Panc1 (cell line): ENCODE data around the gene LENEP.

Experiments
- CTCF ChIP-seq: fragments of 450-650 bp; IDR thresholded peaks from 2 replicates; pipeline ENCODE4 v1.5.1; 2017; ENCODE audit warnings: mild to moderate bottlenecking
- SIN3A ChIP-seq: IDR thresholded peaks from 2 replicates; pipeline ENCODE4 v1.6.1; 2012; ENCODE audit warnings: low read depth, mild to moderate bottlenecking, low read length, moderate library complexity, borderline replicate concordance; ENCODE audit not compliant: insufficient read depth
- TF ChIP-seq, protein P1 (sequence below), 2 experiments: IDR thresholded peaks; 2 replicates each; pipeline ENCODE4 v1.6.1; 2011 to 2012; ENCODE audit warnings: low read depth in 2 of 2, control low read depth in 1 of 2, low read length in 1 of 2, mild to moderate bottlenecking in 1 of 2, moderate library complexity in 1 of 2; ENCODE audit not compliant: insufficient read depth in 1 of 2

- TF ChIP-seq CTCF (no peak), SIN3A (no peak)
- TF ChIP-seq, protein P1, sequence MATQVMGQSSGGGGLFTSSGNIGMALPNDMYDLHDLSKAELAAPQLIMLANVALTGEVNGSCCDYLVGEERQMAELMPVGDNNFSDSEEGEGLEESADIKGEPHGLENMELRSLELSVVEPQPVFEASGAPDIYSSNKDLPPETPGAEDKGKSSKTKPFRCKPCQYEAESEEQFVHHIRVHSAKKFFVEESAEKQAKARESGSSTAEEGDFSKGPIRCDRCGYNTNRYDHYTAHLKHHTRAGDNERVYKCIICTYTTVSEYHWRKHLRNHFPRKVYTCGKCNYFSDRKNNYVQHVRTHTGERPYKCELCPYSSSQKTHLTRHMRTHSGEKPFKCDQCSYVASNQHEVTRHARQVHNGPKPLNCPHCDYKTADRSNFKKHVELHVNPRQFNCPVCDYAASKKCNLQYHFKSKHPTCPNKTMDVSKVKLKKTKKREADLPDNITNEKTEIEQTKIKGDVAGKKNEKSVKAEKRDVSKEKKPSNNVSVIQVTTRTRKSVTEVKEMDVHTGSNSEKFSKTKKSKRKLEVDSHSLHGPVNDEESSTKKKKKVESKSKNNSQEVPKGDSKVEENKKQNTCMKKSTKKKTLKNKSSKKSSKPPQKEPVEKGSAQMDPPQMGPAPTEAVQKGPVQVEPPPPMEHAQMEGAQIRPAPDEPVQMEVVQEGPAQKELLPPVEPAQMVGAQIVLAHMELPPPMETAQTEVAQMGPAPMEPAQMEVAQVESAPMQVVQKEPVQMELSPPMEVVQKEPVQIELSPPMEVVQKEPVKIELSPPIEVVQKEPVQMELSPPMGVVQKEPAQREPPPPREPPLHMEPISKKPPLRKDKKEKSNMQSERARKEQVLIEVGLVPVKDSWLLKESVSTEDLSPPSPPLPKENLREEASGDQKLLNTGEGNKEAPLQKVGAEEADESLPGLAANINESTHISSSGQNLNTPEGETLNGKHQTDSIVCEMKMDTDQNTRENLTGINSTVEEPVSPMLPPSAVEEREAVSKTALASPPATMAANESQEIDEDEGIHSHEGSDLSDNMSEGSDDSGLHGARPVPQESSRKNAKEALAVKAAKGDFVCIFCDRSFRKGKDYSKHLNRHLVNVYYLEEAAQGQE (IDR thresholded peaks at IDR 0.05; ENCODE audit: insufficient read depth in 1 of 2, low read depth in 2 of 2, low read length in 1 of 2): no peak
Observed at GRCh38 chr1:155008015-155008941, 14.9 kb downstream of the LENEP start.
